Neural cell (in vitro differentiated cells): ENCODE data around the gene TRAPPC13. TPM values are rescaled to one million over a fixed set of nuclear protein-coding genes. Genes with fewer than 3 reads are reported as not detected.
"Not testable (repeated sequence)": the region's sequence is repeated elsewhere in the genome, so short reads cannot be mapped to it uniquely, and the experiment has no call there.

ENCODE experiments used
- H2AFZ ChIP-seq: fragments of 200-600, 300-800 bp; sonication (generic), shearing (Covaris generic); 2 replicates; pipeline ENCODE4 v1.6.0; 2014; ENCODE audit warnings: low read depth, mild to moderate bottlenecking, antibody characterized with exemption, low read length, moderate library complexity
- H3F3A ChIP-seq: fragments of 200-600 bp; shearing (Covaris generic); 2 replicates; pipeline ENCODE4 v1.6.1; 2016; ENCODE audit warnings: mild to moderate bottlenecking, moderate library complexity, mixed read lengths, antibody characterized with exemption, low read length; ENCODE audit not compliant: insufficient read depth, poor library complexity, severe bottlenecking
- H3K27ac ChIP-seq: fragments of 200-600, 300-800 bp; sonication (generic), shearing (Covaris generic); 2 replicates; pipeline ENCODE4 v1.5.1; 2014; ENCODE audit warnings: mild to moderate bottlenecking, low read length, moderate library complexity
- H3K27me3 ChIP-seq: fragments of 300-800, 200-600 bp; sonication (generic), shearing (Covaris generic); 2 replicates; pipeline ENCODE4 v1.6.0; 2014; ENCODE audit warnings: mild to moderate bottlenecking, low read depth, low read length, moderate library complexity; ENCODE audit not compliant: insufficient read depth
- H3K36me3 ChIP-seq: fragments of 300-800, 200-600 bp; sonication (generic), shearing (Covaris generic); 2 replicates; pipeline ENCODE4 v1.5.1; 2014; ENCODE audit warnings: mild to moderate bottlenecking, antibody characterized with exemption, low read length, moderate library complexity; ENCODE audit not compliant: insufficient read depth
- H3K4me2 ChIP-seq: fragments of 300-800, 200-600 bp; sonication (generic), shearing (Covaris generic); 2 replicates; pipeline ENCODE4 v1.6.0; 2014; ENCODE audit warnings: mild to moderate bottlenecking, low read length
- H3K4me3 ChIP-seq: fragments of 300-800, 200-600 bp; sonication (generic), shearing (Covaris generic); 2 replicates; pipeline ENCODE4 v1.5.1; 2014; ENCODE audit warnings: mild to moderate bottlenecking, low read length, moderate library complexity
- H3K79me2 ChIP-seq: fragments of 200-600 bp; shearing (Covaris generic); replicated peaks from 2 replicates; pipeline ENCODE4 v1.6.0; 2014; ENCODE audit warnings: mild to moderate bottlenecking, low read length, moderate library complexity; ENCODE audit not compliant: insufficient read depth
- H3K9ac ChIP-seq: fragments of 300-800, 200-600 bp; sonication (generic), shearing (Covaris generic); 2 replicates; pipeline ENCODE4 v1.6.1; 2016; ENCODE audit warnings: mild to moderate bottlenecking, low read length, mixed read lengths
- H3K9me2 ChIP-seq: fragments of 200-600 bp; shearing (Covaris generic); 2 replicates; pipeline ENCODE4 v1.6.1; 2016; ENCODE audit warnings: mild to moderate bottlenecking, low read length, mixed read lengths; ENCODE audit not compliant: insufficient read depth
- H3K9me3 ChIP-seq: fragments of 200-600, 300-800 bp; sonication (generic), shearing (Covaris generic); 2 replicates; pipeline ENCODE4 v1.6.1; 2016; ENCODE audit warnings: mild to moderate bottlenecking, mixed run types, low read length, moderate library complexity, mixed read lengths
- H4K20me1 ChIP-seq: fragments of 200-600 bp; shearing (Covaris generic); 2 replicates; pipeline ENCODE4 v1.6.1; 2016; ENCODE audit warnings: mild to moderate bottlenecking, mixed run types; ENCODE audit not compliant: insufficient read depth
- EP300 ChIP-seq: fragments of 450-650 bp; conservative IDR thresholded peaks from 2 replicates; pipeline ENCODE4 v1.6.1; 2014; ENCODE audit warnings: antibody characterized with exemption, mild to moderate bottlenecking, moderate library complexity; ENCODE audit not compliant: poor library complexity, severe bottlenecking
- EZH2 ChIP-seq: fragments of 200-600, 300-800 bp; shearing (Covaris generic), sonication (generic); IDR thresholded peaks from 2 replicates; pipeline ENCODE4 v1.6.1; 2014; ENCODE audit warnings: antibody characterized with exemption, low read length, borderline replicate concordance, mild to moderate bottlenecking; ENCODE audit not compliant: insufficient read depth, poor library complexity, severe bottlenecking
- MXI1 ChIP-seq: fragments of 450-650 bp; conservative IDR thresholded peaks from 2 replicates; pipeline ENCODE4 v1.6.1; 2014; ENCODE audit warnings: antibody characterized with exemption, mild to moderate bottlenecking; ENCODE audit not compliant: poor library complexity, severe bottlenecking
- POLR2AphosphoS5 ChIP-seq: IDR thresholded peaks from 2 replicates; pipeline ENCODE4 v1.6.1; 2012
- RAD21 ChIP-seq: fragments of 450-650 bp; conservative IDR thresholded peaks from 2 replicates; pipeline ENCODE4 v1.6.1; 2014; ENCODE audit warnings: antibody characterized with exemption, mild to moderate bottlenecking, moderate library complexity
- REST ChIP-seq: IDR thresholded peaks from 2 replicates; pipeline ENCODE4 v1.6.1; 2012; ENCODE audit warnings: borderline replicate concordance
- SMC3 ChIP-seq: fragments of 450-650 bp; conservative IDR thresholded peaks from 2 replicates; pipeline ENCODE4 v1.6.1; 2014; ENCODE audit warnings: antibody characterized with exemption, mild to moderate bottlenecking, moderate library complexity; ENCODE audit not compliant: poor library complexity
- TAF1 ChIP-seq: IDR thresholded peaks from 2 replicates; pipeline ENCODE4 v1.6.1; 2012; ENCODE audit warnings: low read depth
- polyA plus RNA-seq: library from polyadenylated mRNA; depleted of rRNA; stranded (reverse); fragments of >200 nt; gene quantifications from 2 replicates; pipeline ENCODE4 v1.2.3, GENCODE V29; 2014
- TF ChIP-seq, protein P1 (sequence below): fragments of 450-650 bp; IDR thresholded peaks from 2 replicates; pipeline ENCODE4 v1.5.1; 2014; ENCODE audit warnings: antibody characterized with exemption, mild to moderate bottlenecking, moderate library complexity; ENCODE audit not compliant: poor library complexity, severe bottlenecking

The TRAPPC13 gene
- polyA plus RNA-seq, 1 donor from 2014 or later = 80.3 TPM

- no peak overlapping the region for H3K9ac ChIP-seq
- no peaks in the 10 kb centered on the region for H3K9me2 ChIP-seq
- peaks cover 5% of the 10 kb centered on the region for H3K79me2 ChIP-seq
- TF ChIP-seq RAD21 (no peak), EZH2 (no peak), POLR2AphosphoS5 (no peak), REST (no peak), MXI1 (no peak), EP300 (no peak), SMC3 (no peak), TAF1 (no peak)
- TF ChIP-seq, protein P1, sequence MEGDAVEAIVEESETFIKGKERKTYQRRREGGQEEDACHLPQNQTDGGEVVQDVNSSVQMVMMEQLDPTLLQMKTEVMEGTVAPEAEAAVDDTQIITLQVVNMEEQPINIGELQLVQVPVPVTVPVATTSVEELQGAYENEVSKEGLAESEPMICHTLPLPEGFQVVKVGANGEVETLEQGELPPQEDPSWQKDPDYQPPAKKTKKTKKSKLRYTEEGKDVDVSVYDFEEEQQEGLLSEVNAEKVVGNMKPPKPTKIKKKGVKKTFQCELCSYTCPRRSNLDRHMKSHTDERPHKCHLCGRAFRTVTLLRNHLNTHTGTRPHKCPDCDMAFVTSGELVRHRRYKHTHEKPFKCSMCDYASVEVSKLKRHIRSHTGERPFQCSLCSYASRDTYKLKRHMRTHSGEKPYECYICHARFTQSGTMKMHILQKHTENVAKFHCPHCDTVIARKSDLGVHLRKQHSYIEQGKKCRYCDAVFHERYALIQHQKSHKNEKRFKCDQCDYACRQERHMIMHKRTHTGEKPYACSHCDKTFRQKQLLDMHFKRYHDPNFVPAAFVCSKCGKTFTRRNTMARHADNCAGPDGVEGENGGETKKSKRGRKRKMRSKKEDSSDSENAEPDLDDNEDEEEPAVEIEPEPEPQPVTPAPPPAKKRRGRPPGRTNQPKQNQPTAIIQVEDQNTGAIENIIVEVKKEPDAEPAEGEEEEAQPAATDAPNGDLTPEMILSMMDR = no peak
- no peaks in the 10 kb centered on the region for H3F3A ChIP-seq
- H3K4me2 ChIP-seq = no peak overlapping the region
- H2AFZ ChIP-seq = no peak overlapping the region
- peaks cover 10% of the 10 kb centered on the region for H3K36me3 ChIP-seq
- no peak overlapping the region for H3K27ac ChIP-seq
- no peak overlapping the region for H3K4me3 ChIP-seq
- H4K20me1 ChIP-seq = no peaks in the 10 kb centered on the region
- no peaks in the 10 kb centered on the region for H3K9me3 ChIP-seq
- no peaks in the 10 kb centered on the region for H3K27me3 ChIP-seq
Measured at GRCh38 chr5:65612298-65612907, 12.4 kb upstream of the TRAPPC13 start.

DNA sequence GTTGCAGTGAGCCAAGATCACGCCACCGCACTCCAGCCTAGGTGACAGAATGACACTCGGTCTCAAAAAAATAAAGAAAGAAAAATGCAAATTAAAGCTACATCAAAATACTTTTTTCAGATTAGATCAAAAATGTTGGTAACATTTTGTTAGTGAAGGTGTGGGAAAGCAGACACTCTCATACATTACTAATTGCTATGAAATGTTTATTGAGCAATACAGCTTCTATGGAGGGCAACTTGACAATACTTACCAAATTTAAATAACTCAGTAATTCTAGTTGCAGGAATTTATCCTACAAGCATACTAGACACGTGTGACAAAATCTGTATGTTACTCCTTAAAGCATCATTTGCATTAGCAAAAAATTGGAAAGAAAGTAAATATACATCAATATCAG, 4.8 kb upstream of the TRAPPC13 start:
- no peaks in the 10 kb centered on the region for H3F3A ChIP-seq
- no peaks in the 10 kb centered on the region for H3K27me3 ChIP-seq
- no peak overlapping the region for H3K4me2 ChIP-seq
- no peak overlapping the region for H3K27ac ChIP-seq
- H3K79me2 ChIP-seq = peaks cover 65% of the 10 kb centered on the region
- no peak overlapping the region for H3K4me3 ChIP-seq
- TF ChIP-seq EZH2 (no peak), EP300 (no peak), POLR2AphosphoS5 (no peak), REST (no peak), SMC3 (no peak), MXI1 (no peak), TAF1 (no peak)
- TF ChIP-seq, protein P1 = no peak
- H3K9me3 ChIP-seq = no peaks in the 10 kb centered on the region
- no peak overlapping the region for H3K9ac ChIP-seq
- H4K20me1 ChIP-seq = no peaks in the 10 kb centered on the region
- H2AFZ ChIP-seq = no peak overlapping the region
- no peaks in the 10 kb centered on the region for H3K36me3 ChIP-seq
- H3K9me2 ChIP-seq = no peaks in the 10 kb centered on the region

- not testable (repeated sequence) for H3K9me3 ChIP-seq, H3K4me2 ChIP-seq, H3K27ac ChIP-seq, H3K27me3 ChIP-seq, H3K9me2 ChIP-seq, H3K9ac ChIP-seq, H4K20me1 ChIP-seq, H2AFZ ChIP-seq, H3F3A ChIP-seq, H3K36me3 ChIP-seq
- H3K79me2 ChIP-seq = peaks cover 78% of the 10 kb centered on the region
- peak overlapping the region; percentile 98 for H3K4me3 ChIP-seq
Measured at GRCh38 chr5:65621961-65622360, 2.9 kb upstream of the TRAPPC13 start.
